HG02623 (cell line): ENCODE data around the gene NVL.
"Not testable (repeated sequence)": the region's sequence is repeated elsewhere in the genome, so short reads cannot be mapped to it uniquely, and the experiment has no call there.

Experiments
- ATAC-seq: cut with Tn5 transposase; IDR thresholded peaks from one replicate; pipeline ENCODE4 v1.9.1; 2021; ENCODE audit warnings: moderate library complexity; ENCODE audit not compliant: unreplicated experiment

Gene NVL

DNA sequence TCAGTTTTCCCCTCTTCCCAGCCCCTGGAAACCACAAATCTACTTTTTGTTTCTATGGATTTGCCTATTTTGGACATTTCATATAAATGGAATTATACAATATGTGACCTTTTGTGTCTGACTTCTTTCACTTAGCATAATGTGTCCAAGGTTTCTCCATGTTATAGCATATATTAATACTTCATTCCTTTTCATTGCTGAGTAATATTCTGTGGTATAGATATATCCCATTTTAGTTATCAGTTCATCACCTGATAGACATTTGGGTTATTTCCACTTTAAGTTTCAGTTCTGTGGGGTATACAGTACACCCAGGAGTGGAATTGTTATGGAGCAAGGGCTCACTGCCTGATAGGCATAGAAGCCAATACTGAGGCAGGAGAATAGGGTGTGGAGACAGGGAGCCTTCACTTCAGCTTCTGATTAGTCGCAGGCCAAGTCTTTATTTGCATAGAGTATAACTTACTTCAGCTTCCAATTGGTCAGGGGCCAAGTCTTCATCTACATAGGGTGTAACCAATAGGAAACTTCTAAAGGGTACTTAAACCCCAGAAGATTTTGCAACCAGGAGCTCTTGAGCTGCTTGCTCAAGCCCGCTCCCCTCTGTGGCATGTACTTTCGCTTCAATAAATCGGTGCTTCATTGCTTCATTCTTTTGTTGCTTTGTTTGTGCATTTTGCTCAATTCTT, 8.3 kb upstream of the NVL start:
- no peak for ATAC-seq

DNA sequence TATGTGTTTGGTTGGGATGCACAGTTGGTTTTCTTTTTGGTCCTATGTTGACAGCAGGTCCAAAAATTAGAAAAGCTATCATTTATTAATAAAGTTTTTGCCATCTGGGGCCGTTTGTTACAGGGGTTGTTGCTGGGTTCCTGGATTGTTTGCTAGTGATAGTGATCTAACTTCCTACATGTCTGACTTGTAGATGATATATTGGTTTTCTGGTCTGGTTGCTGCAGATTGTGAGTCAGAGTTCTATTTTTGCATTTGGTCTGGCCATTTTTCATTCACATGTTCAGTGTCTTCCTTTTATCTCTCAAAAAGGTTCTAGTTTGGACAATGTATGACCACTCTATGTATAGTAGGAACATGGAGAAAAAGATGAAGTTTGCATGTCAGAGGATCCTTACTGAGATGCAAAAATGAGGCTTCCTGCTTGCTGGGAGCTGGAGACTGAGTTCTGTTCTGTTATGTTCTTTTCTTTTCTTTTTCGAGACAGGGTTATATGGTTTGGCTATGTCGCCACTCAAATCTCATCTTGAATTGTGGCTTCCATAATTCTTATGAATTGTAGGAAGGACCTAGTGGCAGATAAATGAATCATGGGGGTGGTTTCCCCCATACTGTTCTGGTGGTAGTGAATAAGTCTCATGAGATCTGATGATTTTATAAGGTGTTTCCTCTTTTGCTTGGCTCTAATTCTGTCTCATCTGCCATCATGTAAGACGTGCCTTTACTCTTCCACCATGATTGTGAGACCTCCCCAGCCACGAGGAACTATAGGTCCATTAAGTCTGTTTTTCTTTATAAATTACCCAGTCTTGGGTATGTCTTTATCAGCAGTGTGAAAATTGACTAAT, 4.2 kb upstream of the NVL start:
- no peak for ATAC-seq

DNA sequence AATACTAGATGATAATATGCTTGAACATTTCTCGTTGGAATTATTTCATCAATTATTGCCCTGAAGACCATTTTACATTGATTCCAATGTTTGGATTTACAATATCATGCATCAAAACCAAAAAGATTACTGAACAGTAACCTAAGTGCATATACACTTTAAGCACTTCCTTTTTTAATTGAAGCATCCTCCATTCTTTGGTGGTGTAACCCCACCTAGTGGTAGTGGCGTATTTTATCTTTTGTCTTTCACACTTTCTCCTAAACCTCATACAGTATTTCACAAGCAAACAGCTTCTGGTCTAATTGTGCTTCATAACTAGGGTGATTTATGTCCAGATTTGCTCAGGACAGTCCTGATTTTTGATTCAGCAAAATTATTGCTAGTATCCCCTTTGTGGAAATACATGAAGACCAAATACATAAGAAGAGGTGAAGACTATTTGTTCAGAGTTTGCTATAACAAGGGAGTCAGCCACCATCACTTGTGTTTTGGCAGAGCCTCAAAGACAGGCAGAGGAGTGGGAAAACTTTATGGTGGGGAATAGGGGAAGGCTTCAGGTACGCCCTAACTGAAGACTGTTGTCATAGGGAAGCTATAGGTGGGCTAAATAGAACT, 3.4 kb upstream of the NVL start:
- no peak for ATAC-seq

DNA sequence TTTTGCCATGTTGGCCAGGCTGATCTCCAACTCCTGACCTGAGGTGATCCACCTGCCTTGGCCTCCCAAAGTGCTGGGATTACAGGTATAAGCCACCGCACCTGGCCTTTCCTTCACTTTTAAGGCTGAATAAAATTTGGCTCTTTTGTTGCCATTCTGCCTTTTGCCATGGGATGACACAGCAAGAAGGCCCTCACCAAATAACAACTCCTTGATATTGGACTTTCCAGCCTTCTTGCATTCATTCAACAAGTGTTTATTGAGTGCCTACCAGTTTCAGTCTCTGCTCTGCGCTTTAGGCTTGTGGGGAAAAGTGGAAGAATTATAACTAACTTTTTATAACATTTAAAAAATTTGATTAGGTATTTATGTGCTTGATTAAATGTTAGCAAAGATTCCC, 1.9 kb upstream of the NVL start:
- no peak for ATAC-seq

DNA sequence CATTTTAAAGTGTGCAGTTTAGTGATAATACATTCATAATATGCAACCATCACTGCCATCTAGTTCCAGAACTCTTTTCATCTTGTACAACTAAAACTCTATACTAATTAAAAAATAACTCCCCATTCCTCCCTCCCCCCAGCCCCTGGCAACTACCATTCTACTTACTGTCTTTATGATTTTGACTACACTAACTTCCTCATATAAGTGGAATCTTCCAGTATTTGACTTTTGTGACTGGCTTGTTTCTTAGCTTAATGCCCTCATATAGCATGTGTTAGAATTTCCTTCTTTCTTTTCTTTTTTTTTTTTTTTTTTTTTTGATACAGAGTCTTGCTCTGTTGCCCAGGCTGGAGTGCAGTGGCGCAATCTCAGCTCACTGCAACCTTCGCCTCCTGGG, 1.4 kb upstream of the NVL start:
- ATAC-seq = no peak

DNA sequence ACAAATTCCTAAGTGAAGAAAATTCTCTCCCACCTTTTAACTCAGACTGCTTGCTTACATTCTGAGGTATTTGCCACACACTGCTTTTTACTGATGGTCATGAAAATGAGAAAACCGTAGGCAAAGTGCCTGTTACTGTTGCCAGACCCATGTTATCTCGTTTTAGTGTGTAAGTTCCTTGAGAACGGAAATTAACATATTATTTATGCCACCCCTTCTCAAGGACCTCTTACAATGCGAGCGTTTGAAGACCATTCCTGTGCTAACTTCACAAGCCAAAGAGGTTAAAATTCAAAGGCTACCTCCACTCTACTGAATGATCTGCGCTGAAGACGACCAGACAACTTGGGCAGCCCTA, 509 bp downstream of the NVL start:
- no peak for ATAC-seq

DNA sequence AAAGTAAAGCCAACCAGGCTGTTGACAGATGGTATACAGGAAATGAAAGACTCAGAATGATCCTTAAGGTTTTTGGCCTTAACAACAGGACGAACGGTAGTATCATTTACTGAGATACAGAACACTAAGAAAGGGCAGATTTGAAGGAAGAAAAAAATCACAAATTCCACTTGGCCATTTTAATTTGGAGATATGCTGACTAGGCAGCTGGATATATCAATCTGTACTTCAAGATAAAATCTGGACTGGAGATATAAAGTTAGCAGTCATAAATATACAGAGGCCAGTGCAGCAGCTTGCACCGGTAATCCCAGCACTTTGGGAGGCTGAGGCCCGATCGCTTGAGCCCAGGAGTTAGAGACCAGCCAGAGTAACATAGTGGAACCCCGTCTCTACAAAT, 1.3 kb downstream of the NVL start:
- no peak for ATAC-seq

DNA sequence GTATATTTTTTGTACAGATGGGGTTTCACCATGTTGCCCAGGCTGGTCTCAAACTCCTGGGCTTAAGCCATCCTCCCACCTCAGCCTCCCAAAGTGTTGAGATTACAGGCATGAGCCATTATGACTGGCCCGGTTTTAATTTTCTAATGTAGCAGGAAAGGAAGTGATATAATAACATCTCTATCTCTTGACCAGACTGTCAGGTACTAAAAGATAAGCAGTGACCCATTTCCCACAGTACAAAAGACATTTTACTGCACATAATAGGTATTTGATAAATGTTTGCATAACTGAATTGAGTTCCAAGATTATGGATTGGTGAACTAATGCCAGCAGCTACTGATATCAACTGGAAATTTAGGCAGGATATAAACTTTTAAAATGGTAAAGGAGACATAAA, 4.0 kb downstream of the NVL start:
- no peak for ATAC-seq

DNA sequence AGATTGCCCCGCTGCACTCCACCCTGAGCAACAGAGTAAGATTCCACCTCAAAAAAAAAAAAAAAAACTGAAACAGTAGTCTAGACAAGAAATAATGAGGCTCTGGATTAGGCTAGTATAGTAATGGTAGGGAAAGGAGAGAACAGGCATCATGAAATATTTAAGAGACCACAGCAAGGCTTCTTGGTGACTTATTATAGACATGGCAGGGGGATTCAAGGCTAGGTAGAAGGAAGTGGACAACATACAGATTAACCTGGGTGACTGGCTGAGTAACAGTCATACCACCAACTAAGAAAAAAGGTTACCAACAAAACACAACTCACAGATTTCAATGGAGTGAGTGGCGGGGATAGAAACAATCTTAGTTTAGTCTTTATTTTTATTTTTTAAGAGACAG, 8.3 kb downstream of the NVL start:
- ATAC-seq = no peak

DNA sequence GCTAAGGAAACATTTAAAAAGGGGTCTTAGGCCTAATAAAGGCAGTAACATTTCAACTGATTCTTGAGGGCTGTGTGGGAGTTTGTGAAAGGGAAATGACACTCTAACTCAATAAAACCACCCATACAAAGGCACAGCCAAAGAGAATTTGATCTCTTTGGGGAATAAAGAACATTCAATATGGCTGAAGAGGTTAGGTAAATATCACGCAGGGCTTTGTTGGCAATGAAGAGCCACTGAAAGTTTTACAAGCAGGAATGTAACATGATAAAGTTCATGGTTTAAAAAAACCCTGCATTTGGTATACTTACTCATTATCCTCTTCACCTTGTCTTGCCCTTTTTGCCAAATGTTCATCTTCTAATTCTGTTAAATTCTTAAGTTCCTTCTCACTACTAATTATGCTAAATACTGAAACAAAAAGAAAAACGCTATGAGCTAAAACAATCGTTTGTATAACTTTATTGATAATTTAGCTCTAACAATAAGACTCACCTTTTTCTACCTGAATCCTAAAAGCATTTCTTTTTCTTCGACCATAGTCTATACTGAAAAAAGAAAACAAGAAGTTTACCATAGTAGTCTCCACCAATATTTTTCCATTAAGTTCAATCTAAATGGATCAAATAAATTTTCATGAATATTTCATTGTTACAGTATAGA, 12.5 kb downstream of the NVL start:
- no peak for ATAC-seq

DNA sequence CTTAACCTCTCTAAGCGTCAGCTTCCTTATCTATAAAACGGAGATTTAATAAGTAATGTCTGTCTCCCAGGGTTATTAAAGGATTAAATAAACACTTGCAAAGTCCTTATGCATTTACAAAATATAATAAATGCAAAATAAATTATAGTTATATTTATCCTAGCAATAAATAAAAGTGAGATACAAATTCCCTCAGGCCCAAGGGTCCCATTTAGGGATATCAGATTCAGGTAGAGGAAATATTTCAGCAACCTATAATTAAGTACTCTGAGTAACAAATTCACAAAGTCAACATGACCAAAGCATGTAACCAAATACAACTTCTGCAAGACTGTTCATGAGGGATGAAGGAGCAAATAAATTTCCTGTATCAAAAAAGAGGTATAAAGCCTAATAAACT, 17.9 kb downstream of the NVL start:
- no peak for ATAC-seq

DNA sequence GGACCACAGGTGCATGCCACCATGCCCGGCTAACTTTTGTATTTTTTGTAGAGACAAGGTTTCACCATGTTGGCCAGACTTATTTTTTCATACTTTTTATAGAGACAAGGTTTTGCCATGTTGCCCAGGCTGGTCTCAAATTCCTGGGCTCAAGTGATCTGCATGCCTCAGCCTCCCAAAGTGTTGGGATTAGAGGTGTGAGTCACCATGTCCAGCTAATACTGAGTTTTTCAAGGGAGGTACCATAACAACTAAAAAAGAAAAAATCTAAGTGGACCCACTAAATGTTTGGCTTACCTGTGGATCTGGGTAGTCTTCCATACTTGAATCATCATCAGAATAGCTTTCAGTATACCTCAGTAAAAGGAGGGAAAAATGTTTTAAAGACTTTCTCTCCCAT, 18.5 kb downstream of the NVL start:
- ATAC-seq = not testable (repeated sequence)

DNA sequence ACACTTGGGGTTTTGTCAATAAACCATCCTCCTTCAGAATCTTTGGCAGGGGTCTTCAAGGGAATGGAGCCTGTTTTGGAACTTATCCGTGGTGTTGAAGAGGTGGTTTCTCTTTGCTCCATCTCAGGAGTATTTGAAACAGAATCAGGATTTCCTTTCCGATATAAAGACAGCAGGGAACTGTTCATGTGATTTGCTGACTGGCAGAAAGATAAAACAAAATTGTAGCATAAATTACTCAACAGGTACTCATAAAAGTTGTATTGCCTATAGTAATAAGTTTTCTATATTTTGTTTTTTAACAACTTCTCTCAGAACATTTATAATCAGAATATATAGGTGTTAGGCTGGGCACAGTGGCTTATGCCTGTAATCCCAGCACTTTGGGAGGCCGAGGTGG, 21.9 kb downstream of the NVL start:
- no peak for ATAC-seq

DNA sequence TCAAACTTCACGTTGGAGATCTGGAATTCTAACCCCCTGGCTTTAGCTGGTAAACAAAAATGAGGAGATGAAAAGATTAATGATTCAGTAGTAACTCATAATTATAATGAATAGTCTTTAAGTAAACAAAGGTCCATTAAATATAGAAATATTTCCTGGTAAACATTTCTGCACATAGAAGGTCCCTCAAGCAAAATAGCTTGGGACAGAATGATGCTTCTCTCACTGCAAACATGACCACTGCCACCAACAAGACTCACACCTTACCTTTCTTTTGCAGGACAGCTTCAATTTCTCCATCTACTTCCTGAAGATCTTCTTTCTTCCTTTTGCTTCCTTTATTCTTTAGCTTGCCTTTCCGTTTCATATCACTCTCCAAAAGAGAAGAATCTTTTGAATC, 25.2 kb downstream of the NVL start:
- ATAC-seq = no peak

DNA sequence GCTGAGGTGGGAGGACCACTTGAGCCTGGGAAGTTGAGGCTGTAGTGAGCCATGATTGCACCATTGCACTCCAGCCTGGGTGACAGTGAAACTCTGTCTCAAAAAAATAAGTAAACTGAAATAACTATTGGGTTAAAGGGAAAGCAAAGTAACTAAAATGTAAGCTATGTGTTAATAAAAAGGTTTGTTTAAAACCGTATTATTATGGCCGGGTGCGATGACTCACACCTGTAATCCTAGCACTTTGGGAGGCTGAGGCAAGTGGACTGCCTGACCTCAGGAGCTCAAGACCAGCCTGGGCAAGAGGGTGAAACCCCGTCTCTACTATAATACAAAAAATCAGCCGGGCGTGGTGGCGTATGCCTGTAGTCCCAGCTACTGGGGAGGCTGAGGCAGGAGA, 27.0 kb downstream of the NVL start:
- no peak for ATAC-seq

DNA sequence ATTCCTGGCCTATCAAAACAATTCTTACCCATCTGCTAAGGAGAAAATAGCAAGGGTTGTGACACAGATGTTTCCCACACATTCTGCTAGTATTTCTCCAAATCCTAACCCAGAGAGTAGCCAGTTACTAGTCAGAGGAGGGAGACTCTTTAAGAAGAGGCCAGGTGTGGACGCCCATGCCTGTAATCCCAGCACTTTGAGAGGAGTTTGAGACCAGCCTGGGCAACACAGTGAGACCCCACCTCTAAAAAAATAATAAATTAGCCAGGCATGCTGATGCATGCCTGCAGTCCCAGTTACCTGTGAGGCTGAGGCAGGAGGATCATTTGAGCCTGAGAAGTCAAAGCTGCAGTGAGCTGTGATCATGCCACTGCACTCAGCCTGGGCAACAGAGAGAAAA, 28.6 kb downstream of the NVL start:
- ATAC-seq = no peak

DNA sequence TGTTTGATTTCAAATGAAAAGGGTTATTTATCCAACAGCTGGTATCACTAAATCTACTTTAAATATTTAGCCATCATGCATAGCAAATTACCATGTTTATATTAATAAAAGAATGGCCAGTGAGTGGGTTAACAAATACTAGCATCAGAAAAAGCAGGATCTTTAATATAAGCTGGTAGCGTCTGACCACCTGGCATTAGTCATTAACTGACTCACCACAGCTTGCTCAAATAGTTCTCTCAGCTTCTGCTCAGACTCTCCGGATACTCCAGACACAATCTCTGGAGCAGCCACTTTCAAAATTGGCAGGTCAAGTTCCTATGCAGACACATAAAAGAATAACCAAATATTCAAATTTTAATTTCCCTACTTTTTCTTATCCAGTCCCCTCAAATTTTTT, 29.6 kb downstream of the NVL start:
- ATAC-seq = no peak

DNA sequence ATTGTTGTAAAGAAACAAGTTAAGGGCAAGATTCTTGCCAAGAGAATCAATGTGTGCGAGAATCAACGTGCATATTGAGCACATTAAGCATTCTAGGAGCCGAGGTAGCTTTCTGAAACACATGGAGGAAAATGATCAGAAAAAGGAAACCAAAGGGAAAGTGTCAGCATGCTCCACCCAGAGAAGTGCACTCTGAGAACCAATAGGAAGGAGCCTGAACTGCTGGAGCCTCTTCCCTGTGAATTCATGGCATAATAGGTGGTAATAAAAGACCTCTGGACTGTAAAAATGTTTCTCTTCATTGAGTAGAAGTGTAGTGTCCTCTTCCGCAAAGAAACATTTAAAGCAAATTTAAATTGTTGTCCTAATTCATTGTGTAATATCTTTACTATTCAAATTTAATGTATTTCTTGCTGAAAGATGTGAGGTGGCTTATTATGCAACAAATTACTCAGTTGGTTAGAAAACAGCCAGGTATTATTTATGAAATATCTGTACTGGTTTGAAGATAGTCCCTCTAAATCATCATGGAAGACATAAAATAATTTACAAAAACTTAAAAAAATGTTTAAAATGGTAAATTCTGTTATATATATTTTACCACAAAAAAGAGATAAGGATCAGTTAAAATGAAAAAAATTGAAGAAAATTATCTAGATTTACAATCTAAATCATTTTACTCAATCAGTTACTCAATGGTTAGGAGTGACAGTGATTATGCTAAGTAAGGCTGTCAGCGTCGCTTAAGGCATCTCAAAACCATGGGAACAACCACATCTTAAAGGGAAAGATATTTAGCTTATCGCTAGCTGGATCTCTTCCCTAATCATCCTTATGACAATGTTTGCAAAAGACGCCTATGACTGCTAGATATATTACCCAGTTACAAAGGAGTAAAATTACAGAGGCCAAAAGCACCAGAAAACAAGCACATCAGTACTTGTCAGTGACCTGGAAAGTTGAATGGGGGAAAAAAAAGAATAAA, 31.3 kb downstream of the NVL start:
- no peak for ATAC-seq

DNA sequence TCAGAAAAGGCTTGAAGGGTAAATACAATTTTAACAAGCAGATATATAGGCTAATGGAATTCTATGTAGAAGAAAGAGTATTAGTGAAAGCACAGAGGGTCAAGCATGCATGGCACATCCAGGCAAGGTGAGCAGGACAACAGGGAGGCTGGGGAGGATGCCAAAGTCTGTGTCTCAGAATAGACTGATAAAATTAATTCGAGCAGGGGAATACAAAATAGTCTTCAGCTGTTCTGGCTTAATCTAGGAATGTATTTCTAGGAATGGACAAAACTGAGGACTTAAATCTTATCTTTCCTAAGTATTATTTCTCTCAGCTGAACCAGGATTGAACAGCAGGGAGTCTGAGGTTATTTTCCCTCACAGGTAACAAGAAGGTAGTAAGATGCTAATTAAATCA, 35.2 kb downstream of the NVL start:
- no peak for ATAC-seq

DNA sequence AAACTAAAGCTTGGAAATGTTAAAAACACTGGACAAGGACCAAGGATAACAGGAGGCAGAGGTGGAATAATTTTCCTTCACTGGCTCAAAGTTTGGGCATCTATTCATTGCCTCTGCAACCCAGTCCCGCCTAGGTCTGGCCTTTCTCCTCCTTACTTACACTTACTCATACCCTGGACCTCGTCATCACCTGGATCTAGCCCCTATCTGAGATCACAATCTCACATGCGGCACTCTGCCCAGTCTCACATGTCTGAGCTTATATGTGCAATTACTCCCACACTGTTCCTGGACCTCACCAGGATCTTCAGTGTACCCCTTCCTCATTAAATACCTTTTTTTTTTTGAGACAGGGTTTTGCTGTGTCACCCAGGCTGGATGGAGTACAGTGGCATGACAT, 37.6 kb downstream of the NVL start:
- no peak for ATAC-seq

DNA sequence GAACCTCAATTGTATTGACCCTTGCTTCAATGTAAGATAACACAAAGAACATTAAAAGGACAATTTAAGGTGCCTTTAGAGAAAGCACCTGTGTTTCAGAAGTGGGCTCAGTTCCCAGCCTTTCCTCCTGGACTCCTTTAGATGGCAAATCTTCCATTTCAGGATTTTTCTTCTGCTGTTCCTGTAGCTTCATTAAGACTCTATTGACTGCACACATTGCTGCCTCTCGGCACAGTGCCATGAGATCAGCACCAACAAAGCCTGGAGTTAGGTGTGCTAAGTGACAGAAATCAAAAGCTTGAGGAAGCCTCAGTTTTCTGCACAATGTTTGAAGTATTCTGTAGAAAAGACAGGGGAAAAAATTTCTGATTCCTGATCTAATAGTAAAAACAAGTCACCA, 40.6 kb downstream of the NVL start:
- no peak for ATAC-seq
